ENCODE data around the gene SMIM22.
"Not testable (repeated sequence)": the region's sequence is repeated elsewhere in the genome, so short reads cannot be mapped to it uniquely, and the experiment has no call there.

The SMIM22 gene

DNA sequence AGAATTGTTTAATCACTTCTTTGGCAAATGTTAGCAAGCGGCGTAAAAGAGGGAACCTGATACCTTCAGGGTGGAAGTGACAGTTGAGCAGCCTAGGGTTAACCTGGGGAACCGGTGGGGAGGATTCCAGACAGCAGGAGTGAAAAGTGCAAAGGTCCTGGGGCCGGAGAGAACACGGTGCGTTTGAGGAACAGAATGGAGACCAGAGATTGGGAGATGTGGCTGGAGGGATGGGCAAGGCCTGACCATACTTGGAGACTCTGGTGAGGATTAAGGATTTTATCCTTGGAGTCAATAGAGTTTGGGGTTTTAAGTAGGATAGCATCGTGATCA, 25.9 kb upstream of the SMIM22 start:
- no peak for ATAC-seq

GRCh38 chr16:4771646-4772045, 23.5 kb upstream of the SMIM22 start:
- ATAC-seq: no peak

DNA sequence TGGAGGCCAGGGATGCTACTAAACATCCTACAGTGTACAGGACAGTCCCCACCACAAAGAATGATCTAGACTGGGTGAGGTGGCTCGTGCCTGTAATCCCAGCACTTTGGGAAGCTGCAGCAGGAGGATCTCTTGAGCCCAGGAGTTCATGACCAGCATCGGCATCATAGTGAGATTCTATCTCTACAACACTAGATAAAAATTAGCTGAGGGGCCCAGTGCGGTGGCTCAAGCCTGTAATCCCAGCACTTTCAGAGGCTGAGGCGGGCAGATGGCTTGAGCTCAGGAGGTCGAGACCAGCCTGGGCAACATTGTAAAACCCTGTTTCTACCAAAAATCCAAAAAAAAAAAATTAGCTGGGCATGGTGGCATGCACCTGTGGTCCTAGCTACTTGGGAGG, 22.8 kb upstream of the SMIM22 start:
- ATAC-seq: no peak

GRCh38 chr16:4775005-4775404, 20.2 kb upstream of the SMIM22 start:
- ATAC-seq: no peak

DNA sequence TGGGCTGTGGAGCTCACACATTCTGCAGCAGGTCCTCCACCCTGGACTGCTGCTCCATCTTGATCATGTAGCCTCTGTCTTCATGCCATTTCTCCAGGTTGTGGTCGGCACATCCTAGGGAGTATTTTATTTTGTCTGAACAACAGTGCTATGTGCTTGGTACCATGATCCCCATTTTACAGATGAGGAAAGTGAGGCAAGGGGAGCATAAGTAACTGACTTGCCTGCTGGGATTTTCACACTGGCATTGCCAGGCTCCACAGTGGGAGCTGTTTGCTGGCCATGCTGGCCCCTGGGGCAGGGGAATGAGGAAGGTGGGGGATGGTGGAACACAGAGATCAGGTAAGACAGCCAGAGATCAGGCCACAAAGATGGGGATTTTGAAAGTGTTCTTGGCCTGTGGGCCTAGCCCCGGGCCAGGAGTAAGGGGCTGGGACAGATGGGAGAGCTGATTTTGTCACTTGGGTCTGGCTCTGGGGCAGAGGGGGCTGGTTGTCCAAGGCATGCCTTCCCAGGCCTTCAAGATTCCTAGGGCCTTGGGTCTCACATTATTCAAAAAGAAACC, 18.9 kb upstream of the SMIM22 start:
- ATAC-seq: no peak

GRCh38 chr16:4777339-4778049, 17.7 kb upstream of the SMIM22 start:
- no peak for ATAC-seq

DNA sequence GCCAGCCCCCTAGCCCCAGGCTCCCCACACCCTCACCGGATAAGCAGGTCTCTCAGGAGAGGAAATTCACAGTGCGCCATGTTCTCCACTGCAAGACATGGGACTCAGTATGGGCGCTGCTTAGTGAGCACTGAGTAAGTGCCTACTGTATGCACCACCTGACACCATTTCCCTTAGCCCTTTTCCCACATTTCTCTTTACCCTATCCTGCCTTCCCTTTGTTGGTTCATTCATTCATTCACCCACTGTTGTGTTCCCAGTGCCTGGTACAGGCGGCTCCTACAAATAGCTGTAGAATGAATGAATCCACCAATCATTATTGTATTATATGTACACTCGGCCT, 17.1 kb upstream of the SMIM22 start:
- ATAC-seq: no peak

GRCh38 chr16:4780235-4780634, 14.9 kb upstream of the SMIM22 start:
- no peak for ATAC-seq

GRCh38 chr16:4783251-4783950, 11.8 kb upstream of the SMIM22 start:
- ATAC-seq: no peak

- ATAC-seq: no peak
These were observed 11.2 kb upstream of the SMIM22 start for GRCh38 chr16:4783951-4784336.

- not testable (repeated sequence) for ATAC-seq
These were observed 10.7 kb upstream of the SMIM22 start for GRCh38 chr16:4784444-4784987.

DNA sequence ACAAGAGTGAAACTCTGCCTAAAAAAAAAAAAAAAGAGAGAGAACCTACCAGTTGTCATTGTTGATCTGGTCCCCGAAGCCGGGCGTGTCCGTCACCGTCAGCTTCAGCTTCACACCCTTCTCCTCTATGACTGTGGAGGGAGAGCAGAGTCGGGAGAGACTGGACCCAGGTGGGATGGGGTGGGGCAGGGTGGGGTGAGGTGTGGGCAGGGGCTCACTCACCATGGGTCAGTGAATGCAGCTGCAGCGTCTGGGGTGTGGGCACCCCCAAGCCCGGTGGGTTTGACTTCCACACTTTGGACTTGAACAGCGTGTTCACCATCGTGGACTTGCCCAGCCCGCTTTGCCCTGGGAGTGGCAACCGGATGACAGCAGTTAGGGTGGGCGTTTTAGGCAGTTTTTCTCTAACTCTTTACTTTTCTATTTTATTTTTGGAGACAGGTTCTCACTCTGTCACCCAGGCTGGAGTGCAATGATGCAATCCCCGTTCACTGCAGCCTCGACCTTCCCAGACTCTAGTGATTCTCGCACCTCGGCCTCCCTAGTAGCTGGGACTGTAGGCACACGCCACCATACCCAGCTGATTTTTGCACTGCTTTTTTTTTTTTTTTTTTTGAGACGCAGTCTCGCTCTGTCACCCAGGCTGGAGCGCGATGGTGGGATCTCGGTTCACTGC, 9.3 kb upstream of the SMIM22 start:
- no peak for ATAC-seq

- ATAC-seq: no peak
These were observed 8.1 kb upstream of the SMIM22 start for GRCh38 chr16:4787068-4787467.

DNA sequence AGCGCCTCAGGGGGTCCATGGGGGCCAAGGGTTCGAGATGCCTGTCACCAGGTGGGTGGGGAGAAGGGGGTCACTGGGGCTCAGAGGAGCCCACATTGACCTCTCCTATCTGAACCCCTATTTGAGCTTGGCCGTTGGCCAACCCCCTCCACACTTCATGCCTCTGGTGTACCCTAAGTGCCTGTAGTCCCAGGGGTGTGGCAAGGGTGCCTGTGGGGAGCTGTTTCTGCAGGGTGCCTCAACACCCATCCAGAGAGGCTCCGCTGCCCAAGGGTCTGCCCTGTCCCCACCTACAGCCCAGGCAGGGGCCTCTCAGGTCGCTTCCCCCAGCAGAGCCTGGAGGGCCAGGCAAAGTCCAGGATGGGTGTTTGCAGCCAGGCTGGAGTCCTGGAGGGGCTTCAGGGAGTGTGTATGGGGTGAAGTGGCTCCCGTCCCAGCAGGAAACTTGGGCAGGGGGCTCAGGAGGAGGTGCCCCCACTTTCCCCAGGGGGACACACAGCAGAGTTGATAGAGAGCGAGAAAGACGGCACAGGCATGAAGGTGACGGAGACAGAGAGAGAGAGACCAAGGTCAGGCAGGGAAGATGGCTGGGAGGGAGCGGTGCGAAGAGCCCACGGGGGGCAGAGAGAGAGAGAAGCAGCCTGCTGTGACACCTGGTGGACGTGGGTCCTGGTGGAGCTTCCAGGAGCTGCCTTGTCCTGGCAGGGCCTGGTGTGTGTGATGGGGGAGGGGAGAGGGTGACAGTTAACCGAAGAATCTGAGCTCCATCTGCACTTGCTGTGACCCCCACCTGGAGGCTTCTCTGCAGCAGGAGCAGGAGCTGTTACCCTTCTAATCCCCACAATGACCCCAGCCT, 7.3 kb upstream of the SMIM22 start, which contains the start of gene SEPTIN12:
Gene SEPTIN12 (minus strand): TSS at position 719 of the 856 bp plus-strand sequence. CDS start 700 bp downstream, at position 19.
- ATAC-seq: no peak

DNA sequence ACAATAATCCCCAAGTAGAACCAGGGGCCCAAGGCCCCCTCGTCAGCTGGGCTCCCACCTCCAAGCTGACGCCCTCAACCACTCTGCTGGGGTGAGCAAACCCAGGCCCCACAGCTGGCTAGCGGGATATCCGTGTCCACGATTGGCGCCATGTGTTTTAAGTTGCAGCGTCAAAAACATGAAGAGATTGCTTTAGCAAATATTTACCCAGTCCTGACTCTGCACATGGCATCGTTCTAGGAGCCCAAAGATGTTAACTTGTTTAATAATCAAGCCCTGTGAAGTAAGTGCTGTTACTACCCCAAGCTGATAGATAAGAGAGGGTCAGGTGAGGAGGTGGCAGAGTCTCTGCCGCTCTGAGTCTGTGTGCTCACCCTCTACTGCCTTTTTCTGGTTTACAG, 6.7 kb upstream of the SMIM22 start:
- ATAC-seq: no peak

- ATAC-seq: no peak
These were observed 6.3 kb upstream of the SMIM22 start for GRCh38 chr16:4788910-4789309.

DNA sequence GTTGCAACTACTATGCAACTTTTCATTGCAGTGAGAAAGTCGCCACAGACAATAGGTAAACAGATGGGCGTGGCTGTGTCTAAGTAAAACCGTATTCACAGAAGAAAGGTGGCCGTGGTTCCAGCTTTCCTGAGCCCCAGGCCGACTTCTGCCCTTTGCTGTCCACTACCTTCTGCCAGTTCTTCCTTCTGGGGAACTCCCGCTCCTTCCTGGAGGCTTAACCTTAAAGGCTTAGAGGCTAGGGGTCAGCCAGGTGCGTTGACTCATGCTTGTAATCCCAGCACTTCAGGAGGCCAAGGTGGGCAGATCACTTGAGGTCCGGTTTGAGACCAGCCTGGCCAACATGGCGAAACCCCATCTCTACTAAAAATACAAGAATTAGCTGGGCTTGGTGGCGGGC, 4.9 kb upstream of the SMIM22 start:
- ATAC-seq: no peak

GRCh38 chr16:4790871-4791270, 4.3 kb upstream of the SMIM22 start:
- ATAC-seq: no peak

GRCh38 chr16:4792951-4793513, 2.1 kb upstream of the SMIM22 start:
- no peak for ATAC-seq

- no peak for ATAC-seq
These were observed 831 bp downstream of the SMIM22 start for GRCh38 chr16:4795828-4796572.

All from activated CD4-positive, CD25-positive, alpha-beta regulatory T cell treated with anti-CD3 and anti-CD28 coated beads, Interleukin-2, amount 50 U/mL, for 24 hours (primary cell).